ENCODE data around the gene NCKIPSD.

The NCKIPSD gene

DNA sequence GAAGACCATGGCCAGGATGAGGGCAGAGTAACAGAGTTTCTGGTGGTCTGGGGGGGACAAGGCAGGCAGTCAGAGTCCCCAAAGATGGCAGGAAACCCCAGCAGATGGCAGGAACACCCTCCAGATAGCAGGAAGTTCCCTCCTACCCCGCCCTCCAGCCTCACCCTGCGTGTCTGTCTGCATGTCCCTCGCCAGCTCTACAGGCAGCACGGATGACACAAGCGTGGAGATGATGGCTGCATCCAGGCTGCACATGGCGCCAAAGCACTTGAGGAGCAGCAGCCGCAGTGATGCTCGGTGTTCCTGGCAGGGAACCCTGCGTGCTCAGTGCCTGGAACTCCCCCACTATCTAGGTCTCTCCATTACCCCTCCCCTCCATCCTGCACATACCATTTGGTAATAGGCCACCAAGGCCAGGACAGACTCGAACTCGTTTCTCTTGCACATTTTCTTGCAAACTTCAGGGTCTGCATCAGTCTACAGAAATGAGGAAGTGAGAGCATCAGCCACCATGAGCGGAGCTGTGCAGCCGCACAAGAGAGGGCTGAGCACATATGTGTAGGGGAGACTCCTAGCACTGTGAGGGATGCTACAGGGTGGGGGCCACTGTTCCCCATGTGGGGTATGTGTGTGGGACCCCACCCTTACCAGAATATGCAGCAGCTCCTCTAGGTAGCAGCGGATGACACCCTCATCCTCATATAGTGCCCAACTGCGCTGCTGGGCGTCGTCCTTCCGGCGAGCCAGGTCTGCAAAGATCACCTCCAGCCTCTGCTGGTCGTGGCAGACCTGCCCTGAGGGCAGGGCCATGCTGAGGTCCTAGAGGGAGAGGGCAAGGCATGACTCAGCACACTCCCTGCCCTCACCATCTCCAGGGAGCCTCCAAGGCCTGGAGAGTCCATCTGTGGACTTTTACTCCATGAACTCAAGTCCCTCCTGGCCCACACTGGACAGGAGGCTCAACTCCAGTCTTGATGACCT lies 6.0 kb downstream of the NCKIPSD start:
- DNase-seq (ENCODE audit: low spot score) (no peak), FAIRE-seq (no peak)

DNA sequence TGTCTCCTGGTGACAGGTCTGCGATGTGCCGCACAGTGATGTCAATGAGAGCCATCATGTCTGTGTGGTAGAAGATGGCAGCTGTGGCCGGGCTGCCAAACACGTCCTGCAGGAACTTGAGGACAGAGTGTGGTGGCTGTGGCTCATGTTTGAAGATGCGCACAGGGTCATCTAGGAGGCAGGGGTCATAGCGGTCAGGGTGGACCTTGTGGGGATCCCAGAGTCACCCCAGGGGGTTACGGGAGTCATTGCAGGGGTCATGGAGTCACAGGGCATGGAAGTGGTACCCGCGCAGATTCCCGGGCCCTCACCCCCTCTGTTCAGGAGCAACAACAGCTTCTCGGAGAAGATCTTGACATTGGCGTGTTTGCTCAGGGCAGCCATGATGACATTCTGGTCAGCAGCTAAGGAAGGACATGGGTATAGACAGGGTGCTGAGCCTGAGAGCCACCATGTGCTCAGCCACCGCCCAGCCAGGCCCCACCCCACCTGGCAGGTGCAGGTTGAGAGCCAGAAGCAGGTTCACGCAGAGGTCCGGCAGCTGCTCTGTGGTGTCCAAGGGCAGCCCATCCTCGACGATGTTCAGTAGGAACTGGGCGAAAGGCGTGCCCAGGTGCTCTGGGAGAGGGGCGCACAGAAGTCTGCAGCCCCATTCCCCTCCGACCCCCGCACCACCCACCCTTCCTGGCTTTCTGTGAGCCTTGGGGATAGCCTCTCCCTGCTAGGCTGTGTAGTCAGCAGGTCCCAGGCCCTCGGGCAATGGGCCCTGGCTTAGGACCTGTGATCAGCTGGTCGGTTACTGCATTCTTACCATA lies 6.9 kb downstream of the NCKIPSD start:
- peak; percentile 53 for FAIRE-seq
- DNase-seq (ENCODE audit: low spot score) = no peak

DNA sequence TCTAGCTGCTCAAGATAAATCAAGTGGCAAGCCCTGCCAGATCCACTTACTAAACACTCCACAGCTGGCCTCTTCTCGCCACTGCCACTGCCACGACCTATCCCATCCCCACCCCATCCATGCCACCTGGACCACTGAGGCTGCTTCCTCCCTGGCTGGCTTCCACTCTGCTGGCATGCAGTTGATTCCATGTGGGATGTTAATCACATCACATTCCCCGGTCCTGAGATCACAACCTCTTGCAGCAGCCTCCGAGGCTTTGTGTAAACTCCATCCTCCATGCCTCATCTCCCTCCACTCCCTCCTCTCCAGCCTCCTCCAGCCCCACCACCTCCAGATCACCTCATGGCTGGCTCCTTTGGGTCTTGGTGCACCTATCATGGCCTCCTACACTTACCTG lies 7.7 kb downstream of the NCKIPSD start:
- DNase-seq (ENCODE audit: low spot score) (no peak), FAIRE-seq (no peak)

DNA sequence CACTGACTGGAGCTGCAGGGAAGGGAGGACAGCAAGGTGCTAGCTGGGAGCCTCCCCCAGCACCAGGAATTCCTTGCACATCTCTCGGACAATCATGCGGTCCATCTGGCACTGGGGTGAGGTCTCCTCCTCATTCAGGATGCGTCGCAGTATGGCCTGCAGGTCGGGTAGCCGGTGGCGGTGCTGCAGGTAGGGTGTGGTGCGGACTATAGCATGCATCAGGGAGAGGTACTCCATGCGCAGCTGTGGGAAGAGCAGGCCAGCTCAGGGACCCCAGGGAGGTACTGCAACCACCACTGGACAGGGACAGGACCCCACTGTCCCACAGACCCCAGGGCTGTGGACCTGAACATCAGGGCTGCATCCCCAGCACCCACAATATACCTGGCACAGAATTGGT lies 11.2 kb downstream of the NCKIPSD start:
- DNase-seq (ENCODE audit: low spot score) (no peak), FAIRE-seq (no peak)

DNA sequence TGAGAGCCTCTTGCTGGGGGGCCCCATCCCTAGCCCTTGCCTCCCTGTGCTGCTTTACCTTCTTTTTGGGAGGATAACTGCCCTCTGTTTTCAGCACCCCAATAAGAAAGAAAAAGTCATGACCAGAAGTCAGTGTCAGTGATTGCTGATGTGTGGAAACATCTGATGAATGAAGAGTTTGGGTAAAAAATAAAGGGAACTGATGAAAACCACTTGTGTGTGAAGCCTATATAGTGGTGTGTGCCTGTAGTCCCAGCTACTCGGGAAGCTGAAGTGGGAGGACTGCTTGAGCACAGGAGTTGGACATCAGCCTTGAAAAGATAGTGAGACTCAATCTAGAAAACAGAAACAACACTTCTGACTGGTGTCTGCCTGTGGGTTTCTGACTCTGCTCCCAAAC lies 13.2 kb downstream of the NCKIPSD start:
- DNase-seq (ENCODE audit: low spot score) (no peak), FAIRE-seq (no peak)

DNA sequence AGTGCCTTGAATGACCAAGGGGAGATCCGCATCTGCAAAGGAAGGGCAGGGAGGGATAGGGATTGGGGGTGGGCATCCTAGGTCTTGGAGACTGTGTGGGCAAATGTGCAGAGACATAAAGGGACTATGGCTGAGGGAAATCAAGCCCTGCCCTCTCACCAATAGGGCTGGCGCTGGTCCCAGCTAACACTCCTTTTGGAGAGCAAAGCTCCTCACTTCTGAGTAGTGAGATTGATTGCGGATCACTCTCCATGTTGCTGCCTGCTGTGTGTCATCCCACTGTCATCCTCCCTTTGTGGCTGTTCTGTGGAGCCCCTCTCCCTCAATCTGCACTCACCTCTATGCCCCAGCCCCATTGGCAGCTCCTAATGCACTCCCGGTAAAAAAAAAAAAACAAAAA lies 20.8 kb downstream of the NCKIPSD start:
- DNase-seq (ENCODE audit: low spot score) (no peak), FAIRE-seq (peak; percentile 9)

DNA sequence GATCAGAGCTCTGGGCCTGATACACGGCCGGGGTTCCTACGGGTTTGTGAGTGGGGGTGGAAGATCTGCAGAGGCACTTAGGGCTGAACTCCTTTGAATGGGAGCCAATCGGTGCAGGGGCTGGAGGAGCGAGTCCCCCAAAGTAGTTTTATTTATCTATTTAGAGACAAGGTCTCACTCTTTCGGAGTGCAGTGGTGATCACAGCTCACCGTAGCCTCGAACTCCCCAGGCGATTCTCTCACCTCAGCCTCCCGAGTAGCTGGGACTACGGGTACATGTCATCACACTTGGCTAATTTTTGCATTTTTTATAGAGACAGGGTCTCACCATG lies 21.4 kb downstream of the NCKIPSD start:
- FAIRE-seq (no peak), DNase-seq (ENCODE audit: low spot score) (no peak)

DNA sequence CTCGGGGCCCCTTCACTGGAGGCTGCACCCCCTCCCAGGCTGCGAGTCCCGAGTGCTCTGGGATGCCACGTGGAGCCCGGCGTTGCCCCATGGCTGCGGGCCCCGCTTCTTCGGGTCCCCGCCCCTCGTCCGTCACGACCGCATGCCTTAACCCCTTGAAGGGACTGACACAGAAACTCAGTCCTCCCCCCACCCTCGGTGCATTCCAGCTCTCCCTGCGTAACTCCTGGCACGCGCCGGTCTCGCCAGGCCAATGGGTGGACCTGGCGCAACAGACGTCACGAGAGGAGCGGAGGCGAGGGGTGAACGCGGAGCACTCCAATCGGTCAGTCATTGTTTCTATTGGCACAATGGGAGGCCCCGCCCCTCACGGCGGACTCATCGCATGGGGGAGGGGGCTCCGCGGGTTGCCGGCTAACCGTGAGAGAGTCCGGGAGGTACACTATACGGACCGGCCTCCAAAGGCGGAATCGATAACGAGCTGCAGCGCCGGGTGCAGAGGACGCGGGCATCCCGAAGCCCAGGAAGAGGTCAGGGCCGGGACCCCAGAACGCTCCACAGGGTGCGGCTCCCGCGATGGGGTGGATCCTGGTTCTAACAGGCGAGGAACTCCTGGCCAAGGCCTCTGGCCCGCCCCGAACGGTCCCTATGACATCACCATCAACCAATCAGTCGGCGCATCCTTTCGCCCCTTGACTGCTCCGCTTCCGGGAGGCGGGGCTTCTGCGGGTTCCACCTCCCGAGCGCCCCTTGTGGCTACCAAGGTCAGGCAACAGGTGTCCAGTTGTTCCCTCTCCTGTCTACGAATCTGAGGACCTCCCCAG lies 22.0 kb downstream of the NCKIPSD start:
- FAIRE-seq = peak; percentile 66

DNA sequence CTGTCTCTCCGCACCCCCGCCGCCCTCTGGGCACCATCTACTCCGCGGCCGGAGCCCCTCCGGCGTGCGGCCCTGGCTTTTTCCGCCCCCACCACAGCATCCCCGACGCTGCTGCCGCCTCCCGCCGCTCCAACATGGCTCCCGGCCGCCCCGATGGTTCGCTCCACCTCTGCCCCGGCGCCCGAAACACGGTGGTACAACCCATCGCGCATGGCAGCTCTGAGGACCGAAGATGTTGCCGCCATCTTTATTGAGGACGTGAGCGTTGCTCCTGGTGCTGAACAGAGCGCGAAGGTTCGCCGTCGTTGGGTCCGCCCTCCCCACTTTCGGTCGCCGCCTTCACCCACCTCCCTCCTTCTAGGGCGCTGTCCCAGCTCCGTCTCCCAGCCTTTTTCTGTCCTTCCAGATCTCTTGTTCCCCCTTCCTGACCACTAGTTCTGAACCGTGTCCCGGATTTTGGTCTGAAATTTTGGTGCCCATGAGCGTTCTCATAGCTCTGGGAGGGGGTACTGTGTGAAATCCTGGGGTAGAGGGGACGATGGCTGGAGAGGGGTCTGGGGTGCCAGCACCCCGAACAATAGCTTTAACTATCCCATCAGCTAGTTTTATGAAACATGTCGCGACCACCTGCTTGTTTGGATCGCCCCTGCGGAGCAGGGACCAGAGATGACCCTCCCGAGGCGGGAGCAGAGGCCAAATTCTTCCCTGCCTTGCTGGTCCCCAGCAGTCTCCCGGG lies 22.8 kb downstream of the NCKIPSD start, which contains the start of gene CELSR3:
Gene CELSR3, minus strand, starts transcription at position 134 of the 736 bp plus-strand sequence. CDS start 252 bp downstream, outside the sequence.
- FAIRE-seq = peak; percentile 95
- DNase-seq (ENCODE audit: low spot score) = peak; percentile 85

More for the DNA sequence above, 22.0 kb downstream of the NCKIPSD start:
- DNase-seq (ENCODE audit: low spot score) = peak; percentile 99

DNA sequence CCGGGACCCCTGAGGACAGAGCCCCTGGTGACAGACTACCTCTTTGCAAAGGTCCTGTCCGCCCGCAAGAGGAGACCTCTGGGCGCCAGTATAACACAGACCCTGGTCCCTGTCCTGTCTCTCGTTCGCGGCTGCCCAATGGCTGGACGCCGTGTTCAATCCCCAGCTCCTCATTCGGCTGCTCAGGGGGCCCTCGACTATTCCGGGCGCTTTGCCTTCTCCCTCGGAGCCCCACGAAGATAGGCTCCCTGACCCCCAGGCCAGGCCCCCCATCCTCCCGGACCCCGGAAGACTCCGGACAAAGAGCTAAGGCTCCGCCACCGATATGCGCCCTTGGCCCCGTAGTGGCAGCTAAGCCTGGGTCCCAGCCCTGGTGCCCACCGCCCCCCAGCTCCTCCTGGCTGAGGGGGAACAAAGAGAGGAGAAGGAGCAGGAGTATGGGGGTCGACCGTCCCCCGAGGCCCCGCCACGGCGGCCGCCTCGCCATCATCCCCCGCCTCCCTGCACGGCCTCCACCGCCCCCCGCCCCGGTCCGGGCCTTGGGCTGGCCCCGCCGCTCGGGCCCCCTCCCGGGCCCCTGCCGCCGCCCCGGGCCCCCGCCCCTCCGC lies 23.5 kb downstream of the NCKIPSD start:
- DNase-seq (ENCODE audit: low spot score) (no peak), FAIRE-seq (no peak)

DNA sequence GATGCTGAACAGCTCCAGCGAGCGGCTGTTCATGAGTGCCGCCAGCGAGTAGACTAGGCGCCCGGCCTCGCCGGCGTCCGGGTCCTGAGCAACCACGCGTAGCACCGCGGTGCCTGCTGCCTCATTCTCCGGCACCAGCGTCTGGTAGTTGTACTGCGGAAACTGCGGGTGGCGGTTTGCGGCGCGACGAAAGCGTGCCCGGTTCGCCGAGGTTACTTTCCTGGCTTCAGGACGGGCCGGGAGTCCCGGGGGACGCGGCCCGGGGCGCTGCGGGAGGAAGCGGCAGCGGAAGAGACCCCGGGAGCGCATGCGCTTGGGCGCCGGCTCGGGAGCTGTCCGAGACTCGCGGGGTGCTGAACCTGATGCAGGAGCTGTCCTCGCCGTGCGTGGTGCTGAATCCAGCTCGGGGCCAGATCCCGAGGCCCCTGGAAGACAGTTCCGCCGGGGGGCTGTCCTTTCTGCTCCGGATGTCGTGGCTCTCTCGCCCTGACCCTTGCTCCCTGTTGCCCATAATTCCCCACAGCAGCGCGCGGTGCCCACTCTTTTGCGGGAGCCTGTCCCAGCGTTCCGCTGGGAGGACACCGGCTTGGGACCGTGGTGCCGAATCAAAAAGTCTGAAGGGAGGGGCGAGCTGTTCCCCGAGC lies 24.1 kb downstream of the NCKIPSD start:
- FAIRE-seq (peak; percentile 77), DNase-seq (ENCODE audit: low spot score) (peak; percentile 58)

DNA sequence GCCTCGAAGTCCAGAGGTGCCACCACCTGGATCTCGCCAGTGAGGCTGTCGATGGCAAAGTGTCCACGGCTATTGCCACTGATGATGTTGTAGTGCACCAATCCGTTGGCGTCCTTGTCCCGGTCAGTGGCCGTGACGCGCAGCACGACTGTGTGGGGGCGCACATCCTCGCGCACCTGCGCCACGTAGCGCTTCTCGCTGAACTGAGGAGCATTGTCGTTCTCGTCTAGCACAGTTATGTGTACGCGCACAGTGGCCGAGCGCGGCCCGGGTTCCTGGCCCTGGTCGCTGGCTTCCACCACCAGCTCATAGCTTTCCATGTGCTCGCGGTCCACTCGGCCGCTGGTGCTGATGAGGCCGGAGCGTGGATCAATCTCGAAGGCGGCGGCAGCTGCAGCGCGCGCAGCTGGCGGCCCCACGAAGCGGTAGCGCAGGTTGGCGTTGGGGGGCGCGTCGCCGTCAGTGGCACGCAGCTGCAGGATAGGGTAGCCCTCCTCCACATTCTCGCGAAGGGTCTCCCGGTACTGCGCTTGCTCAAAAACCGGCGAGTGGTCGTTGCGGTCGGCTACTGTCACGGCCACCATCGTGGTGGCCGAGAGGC lies 24.8 kb downstream of the NCKIPSD start:
- FAIRE-seq = peak; percentile 79
- DNase-seq (ENCODE audit: low spot score) = no peak

DNA sequence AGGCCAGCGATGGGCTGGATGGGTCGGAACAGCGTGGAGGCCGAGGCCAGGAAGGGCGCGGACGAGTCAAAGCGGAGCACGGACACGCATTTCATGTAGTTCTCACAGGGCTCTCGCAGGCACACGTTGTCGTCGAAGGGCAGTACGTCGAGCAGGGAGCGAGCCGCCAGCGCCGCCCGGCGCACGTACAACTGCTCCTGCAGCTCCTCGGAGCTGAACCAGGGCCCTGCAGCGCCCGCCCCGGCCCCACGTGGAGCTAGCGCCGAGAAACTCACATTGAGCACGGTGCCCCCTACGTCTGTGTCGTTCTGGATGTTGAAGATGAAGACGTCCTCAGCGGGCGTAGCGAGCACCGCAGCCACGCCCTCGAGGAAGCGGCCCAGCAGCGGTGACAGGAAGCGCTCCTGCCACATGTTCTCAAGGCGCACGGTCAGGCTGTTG lies 28.9 kb downstream of the NCKIPSD start:
- no peak for FAIRE-seq
- no peak for DNase-seq (ENCODE audit: low spot score)

DNA sequence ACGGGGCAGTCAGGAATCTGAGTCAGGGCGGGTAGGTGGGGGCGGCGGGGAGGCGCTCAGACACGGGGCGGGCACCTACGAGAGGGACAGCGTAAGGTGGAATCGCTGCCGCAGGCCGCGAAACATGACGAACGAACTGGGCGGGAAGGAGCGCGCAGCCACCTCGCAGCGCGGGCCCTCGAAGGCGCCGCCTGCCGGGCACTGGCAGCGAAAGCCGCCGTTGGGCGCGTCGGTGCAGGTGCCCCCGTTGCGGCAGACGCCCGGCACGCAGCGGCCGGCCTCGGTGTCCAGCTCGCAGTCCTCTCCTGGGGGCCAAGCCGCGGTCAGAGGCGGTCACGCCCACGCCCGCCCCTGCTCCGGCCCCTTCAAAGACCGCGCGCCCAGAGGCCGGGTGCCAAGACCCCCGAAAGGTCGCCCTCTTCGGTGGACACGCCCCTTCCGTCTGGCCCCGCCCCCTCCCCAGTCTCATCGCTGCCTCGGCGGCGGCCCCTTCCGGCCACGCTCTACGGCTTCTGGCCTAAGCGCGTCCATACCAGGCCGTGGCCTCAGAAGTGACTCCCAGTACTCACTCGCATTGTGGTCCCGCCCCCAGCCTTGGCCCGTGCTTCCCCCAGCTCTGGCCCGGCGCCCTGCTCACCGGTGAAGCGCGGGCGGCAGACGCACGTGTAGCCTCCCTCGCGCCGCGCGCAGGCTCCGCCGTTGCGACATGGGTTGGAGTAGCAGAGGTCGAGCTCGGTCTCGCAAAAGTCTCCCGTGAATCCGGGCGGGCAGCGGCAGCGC lies 29.5 kb downstream of the NCKIPSD start:
- no peak for FAIRE-seq
- DNase-seq (ENCODE audit: low spot score) = no peak

DNA sequence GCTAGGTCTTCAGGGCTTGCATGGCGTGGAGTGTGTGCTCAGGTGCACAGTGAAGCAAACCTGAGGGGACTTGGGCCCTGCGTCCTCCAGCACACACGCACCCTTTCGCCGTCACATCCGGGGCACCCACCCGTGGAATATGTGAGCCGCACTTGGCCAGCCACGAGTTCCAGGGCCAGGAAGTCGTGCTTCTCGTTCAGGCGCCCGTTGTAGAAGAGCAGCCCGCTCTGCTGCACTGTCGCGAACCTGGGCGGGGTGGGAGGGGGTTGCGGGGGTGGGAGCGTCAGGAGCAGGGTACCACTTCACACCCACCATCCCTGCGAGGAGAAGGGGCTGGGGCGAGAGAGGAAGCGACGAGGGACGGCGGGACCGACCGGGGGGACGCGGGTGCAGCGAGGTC lies 30.1 kb downstream of the NCKIPSD start:
- DNase-seq (ENCODE audit: low spot score) = no peak

DNA sequence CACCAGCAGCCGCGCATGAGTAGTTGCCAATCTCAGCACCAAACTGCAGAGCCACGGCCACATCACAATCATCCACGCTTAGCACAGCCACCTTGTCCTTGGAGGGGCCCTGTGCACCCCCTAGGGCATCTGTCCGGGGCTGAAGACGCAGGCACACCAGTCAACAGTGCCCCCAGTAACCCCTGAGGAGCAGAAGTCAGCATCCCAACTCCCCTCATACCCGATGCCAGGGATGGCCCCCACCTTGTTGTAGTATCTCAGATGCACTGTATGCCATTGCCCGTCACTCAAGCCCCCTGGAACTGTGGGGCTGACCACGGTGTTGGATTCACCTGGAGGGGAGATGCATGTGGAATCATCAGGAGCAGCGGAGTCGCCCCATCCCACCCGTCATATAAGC lies 30.7 kb downstream of the NCKIPSD start:
- DNase-seq (ENCODE audit: low spot score) (no peak), FAIRE-seq (no peak)

More for the DNA sequence above, 30.1 kb downstream of the NCKIPSD start:
- FAIRE-seq = no peak

DNA sequence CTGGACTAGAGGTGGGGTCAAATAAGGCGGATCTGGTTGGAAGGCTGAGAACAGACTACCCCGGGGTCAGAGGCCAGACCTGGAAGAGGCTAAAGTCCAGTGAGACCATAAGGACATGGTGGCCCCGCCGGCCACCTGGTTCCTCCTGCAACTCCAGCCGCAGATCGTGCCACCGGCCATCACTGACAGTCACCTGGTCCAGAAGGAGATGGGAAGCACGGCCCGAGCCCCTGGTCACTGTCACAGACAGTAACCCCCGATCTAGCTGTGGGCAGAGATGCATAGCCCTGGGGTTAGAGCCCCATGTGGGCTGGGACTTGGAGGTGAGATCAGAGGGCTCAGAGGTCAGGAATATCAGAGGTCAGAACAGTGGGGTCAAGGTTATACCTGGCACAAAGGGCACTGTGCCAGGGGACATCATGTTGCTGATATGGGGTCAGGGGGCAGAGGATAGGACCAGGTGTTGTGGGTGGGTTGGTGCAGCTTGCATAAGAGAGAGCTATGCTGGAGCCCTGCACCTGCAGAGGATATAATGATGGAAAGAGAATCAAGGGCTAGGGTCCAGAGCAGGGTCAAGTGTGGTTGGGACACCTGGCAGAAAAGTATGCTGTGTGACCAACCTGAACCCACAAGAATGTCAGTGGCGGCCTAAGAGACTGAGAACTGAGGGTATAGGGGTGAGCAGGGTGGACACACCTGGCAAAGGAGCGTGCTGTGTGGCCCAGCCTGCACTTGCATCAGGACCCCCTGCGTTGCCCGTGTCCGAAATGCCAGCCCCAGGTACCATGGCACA lies 32.6 kb downstream of the NCKIPSD start:
- no peak for DNase-seq (ENCODE audit: low spot score)
- no peak for FAIRE-seq

DNA sequence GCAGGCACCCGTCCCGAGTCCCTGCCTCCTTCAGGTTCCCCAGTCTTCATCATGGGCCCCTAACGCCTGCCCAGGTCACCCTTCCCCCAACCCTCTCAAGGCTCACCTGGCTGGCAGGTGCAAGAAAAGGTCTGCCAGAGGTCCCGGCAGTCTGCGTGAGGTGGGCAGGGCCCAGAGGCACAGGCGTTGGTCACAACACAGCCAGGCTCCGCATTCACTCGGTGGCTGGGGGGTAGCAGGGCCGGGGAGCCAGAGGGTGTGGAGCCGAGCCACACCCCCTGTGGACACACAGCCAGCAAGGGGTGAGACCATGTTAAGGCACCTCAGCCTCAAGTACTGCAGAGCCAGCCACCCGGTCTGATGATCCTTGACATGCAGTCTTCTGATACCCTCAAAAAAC lies 33.9 kb downstream of the NCKIPSD start:
- FAIRE-seq = no peak

More for the DNA sequence above, 33.9 kb downstream of the NCKIPSD start:
- DNase-seq (ENCODE audit: low spot score) = no peak

Measured in urothelium cell line (cell line).